Progenitor cell of endocrine pancreas (in vitro differentiated cells): Measurements from ENCODE around the gene C1orf94. TPM values are rescaled to one million over a fixed set of nuclear protein-coding genes. Genes with fewer than 3 reads are reported as not detected.

ENCODE experiments used
- DNase-seq: peaks from one replicate; pipeline ENCODE4 v3.0.0; 2021; ENCODE audit warnings: low spot score; ENCODE audit not compliant: unreplicated experiment
- H3K27ac Mint-ChIP-seq: 2 replicates; pipeline ENCODE4 v1.8.0; 2021; ENCODE audit warnings: mild to moderate bottlenecking, moderate library complexity, mixed read lengths
- H3K27me3 Mint-ChIP-seq: 2 replicates; pipeline ENCODE4 v1.8.0; 2021; ENCODE audit warnings: mixed read lengths
- H3K36me3 Mint-ChIP-seq: 2 replicates; pipeline ENCODE4 v1.8.0; 2022; ENCODE audit warnings: mixed read lengths; ENCODE audit not compliant: insufficient read depth
- H3K4me1 Mint-ChIP-seq: 2 replicates; pipeline ENCODE4 v1.8.0; 2021; ENCODE audit warnings: low read depth, mixed read lengths
- H3K4me3 Mint-ChIP-seq: 2 replicates; pipeline ENCODE4 v1.8.0; 2021; ENCODE audit warnings: low read depth, mild to moderate bottlenecking, moderate library complexity, mixed read lengths
- H3K9me3 Mint-ChIP-seq: 2 replicates; pipeline ENCODE4 v1.8.0; 2021; ENCODE audit warnings: low read depth, mixed read lengths
- CTCF ChIP-seq: fragments of 200-600 bp; sonication (generic); IDR thresholded peaks from one replicate; pipeline ENCODE4 v1.5.0; 2021; ENCODE audit warnings: antibody characterized with exemption, mild to moderate bottlenecking; ENCODE audit not compliant: unreplicated experiment
- total RNA-seq: library from RNA; stranded (reverse); gene quantifications from 2 replicates; pipeline ENCODE4 v1.2.1, GENCODE V29; 2021

Gene C1orf94
- total RNA-seq, 1 donor from 2014 or later: not detected

GRCh38 chr1:34130306-34130705 is 46.4 kb upstream of the C1orf94 start:
- Mint-ChIP-seq H3K27me3 (peaks cover 20% of the 10 kb centered on the region), H3K9me3 (no peaks in the 10 kb centered on the region), H3K4me3 (no peak overlapping the region), H3K36me3 (no peaks in the 10 kb centered on the region), H3K4me1 (no peaks in the 10 kb centered on the region), H3K27ac (no peak overlapping the region)
- no peak for TF ChIP-seq CTCF
- no peak for DNase-seq

- H3K27ac Mint-ChIP-seq: no peak overlapping the region
- no peak overlapping the region for H3K4me3 Mint-ChIP-seq
- no peak for DNase-seq
- H3K36me3 Mint-ChIP-seq: no peaks in the 10 kb centered on the region
- TF ChIP-seq CTCF: no peak
- no peaks in the 10 kb centered on the region for H3K4me1 Mint-ChIP-seq
- H3K27me3 Mint-ChIP-seq: peaks cover 14% of the 10 kb centered on the region
- H3K9me3 Mint-ChIP-seq: no peaks in the 10 kb centered on the region
These were observed 45.1 kb upstream of the C1orf94 start for GRCh38 chr1:34131396-34132160.

- no peak for DNase-seq
- peaks cover 14% of the 10 kb centered on the region for H3K27me3 Mint-ChIP-seq
- H3K4me1 Mint-ChIP-seq: no peaks in the 10 kb centered on the region
- H3K4me3 Mint-ChIP-seq: no peak overlapping the region
- H3K27ac Mint-ChIP-seq: no peak overlapping the region
- H3K36me3 Mint-ChIP-seq: no peaks in the 10 kb centered on the region
- no peaks in the 10 kb centered on the region for H3K9me3 Mint-ChIP-seq
- no peak for TF ChIP-seq CTCF
These were observed 44.6 kb upstream of the C1orf94 start for GRCh38 chr1:34132161-34132420.

- H3K9me3 Mint-ChIP-seq: no peaks in the 10 kb centered on the region
- H3K4me1 Mint-ChIP-seq: no peaks in the 10 kb centered on the region
- peaks cover 12% of the 10 kb centered on the region for H3K27me3 Mint-ChIP-seq
- no peak overlapping the region for H3K27ac Mint-ChIP-seq
- no peak overlapping the region for H3K4me3 Mint-ChIP-seq
- H3K36me3 Mint-ChIP-seq: no peaks in the 10 kb centered on the region
- no peak for TF ChIP-seq CTCF
- DNase-seq: no peak
These were observed 39.3 kb upstream of the C1orf94 start for GRCh38 chr1:34137411-34137810.

- peaks cover 2% of the 10 kb centered on the region for H3K4me1 Mint-ChIP-seq
- no peak for DNase-seq
- no peaks in the 10 kb centered on the region for H3K36me3 Mint-ChIP-seq
- H3K4me3 Mint-ChIP-seq: no peak overlapping the region
- no peak overlapping the region for H3K27ac Mint-ChIP-seq
- H3K9me3 Mint-ChIP-seq: no peaks in the 10 kb centered on the region
- TF ChIP-seq CTCF: no peak
- peaks cover 18% of the 10 kb centered on the region for H3K27me3 Mint-ChIP-seq
These were observed 36.6 kb upstream of the C1orf94 start for GRCh38 chr1:34140011-34140676.
